ENCODE data around the gene MRI1.

- no peak for TF ChIP-seq POLR2A (IDR thresholded peaks at IDR 0.05)
- TF ChIP-seq CTCF (IDR thresholded peaks at IDR 0.05): no peak
These were observed 1.2 kb downstream of the MRI1 start for GRCh38 chr19:13765395-13766094.

Measured in thyroid gland (tissue), 4 donors.